ENCODE measurements around the gene S100A16. TPM values are rescaled to one million over a fixed set of nuclear protein-coding genes. Genes with fewer than 3 reads are reported as not detected.

S100A16 gene
- total and polyA plus RNA-seq, 3 donors from 2014 or later, result 126 to 171 (median 158) TPM

GRCh38 chr1:153623101-153623500, 10.2 kb upstream of the S100A16 start:
- no peak overlapping the region for H3K4me3 ChIP-seq
- intact Hi-C loops (cut with DNase I; ENCODE audit: low total_unique reads), result no loop called here
- H3K4me1 ChIP-seq, result peaks cover 21% of the 10 kb centered on the region
- H3K27ac ChIP-seq, result no peak overlapping the region
- H3K9me3 ChIP-seq, result no peaks in the 10 kb centered on the region
- no peaks in the 10 kb centered on the region for H3K27me3 ChIP-seq
- DNase-seq, result no peak
- WGBS, 2 donors, result 74 to 86% methylated on average over 7 of the region's 7 CpGs
- no peaks in the 10 kb centered on the region for H3K36me3 ChIP-seq (ENCODE audit: low read depth, missing control alignments)
- no peak for TF ChIP-seq POLR2A (IDR thresholded peaks at IDR 0.05)
- TF ChIP-seq, protein P1, sequence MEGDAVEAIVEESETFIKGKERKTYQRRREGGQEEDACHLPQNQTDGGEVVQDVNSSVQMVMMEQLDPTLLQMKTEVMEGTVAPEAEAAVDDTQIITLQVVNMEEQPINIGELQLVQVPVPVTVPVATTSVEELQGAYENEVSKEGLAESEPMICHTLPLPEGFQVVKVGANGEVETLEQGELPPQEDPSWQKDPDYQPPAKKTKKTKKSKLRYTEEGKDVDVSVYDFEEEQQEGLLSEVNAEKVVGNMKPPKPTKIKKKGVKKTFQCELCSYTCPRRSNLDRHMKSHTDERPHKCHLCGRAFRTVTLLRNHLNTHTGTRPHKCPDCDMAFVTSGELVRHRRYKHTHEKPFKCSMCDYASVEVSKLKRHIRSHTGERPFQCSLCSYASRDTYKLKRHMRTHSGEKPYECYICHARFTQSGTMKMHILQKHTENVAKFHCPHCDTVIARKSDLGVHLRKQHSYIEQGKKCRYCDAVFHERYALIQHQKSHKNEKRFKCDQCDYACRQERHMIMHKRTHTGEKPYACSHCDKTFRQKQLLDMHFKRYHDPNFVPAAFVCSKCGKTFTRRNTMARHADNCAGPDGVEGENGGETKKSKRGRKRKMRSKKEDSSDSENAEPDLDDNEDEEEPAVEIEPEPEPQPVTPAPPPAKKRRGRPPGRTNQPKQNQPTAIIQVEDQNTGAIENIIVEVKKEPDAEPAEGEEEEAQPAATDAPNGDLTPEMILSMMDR (IDR thresholded peaks at IDR 0.05), result no peak

- H3K9me3 ChIP-seq, result no peaks in the 10 kb centered on the region
- WGBS, 2 donors, result 92 to 96% methylated on average over 4 to 6 of the region's 6 CpGs
Observed at GRCh38 chr1:153619171-153619570, 6.2 kb upstream of the S100A16 start.

DNA sequence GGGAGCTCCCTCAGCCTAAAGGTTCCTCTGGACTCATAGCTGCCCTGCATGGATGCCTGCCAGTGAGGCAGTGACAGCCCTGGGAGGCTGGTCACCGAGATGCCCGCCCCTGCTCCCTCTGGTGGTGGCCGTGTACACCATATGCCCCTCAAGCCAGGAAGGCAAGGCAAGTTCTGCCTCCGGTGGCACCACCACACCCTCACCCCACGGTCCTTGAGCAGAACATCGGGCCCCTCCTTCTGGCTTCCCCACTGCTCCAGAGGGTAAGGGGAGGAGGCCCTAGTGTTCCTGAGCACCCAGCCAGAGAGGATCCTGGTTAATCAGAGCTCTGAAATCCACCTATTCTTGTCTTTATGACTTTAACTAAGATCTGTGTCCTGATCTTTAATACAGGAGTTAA, 4.7 kb upstream of the S100A16 start:
- TF ChIP-seq, protein P1 (IDR thresholded peaks at IDR 0.05), result peak in 1 of 3 experiments; percentile 49
- TF ChIP-seq POLR2A (IDR thresholded peaks at IDR 0.05), result no peak
- intact Hi-C loops (cut with DNase I; ENCODE audit: low total_unique reads), result no loop called here
- peaks cover 6% of the 10 kb centered on the region for H3K4me1 ChIP-seq
- WGBS, 2 donors, result 50 to 90% methylated on average over 2 to 6 of the region's 6 CpGs
- no peak overlapping the region for H3K4me3 ChIP-seq
- no peaks in the 10 kb centered on the region for H3K36me3 ChIP-seq (ENCODE audit: low read depth, missing control alignments)
- no peaks in the 10 kb centered on the region for H3K9me3 ChIP-seq
- H3K27me3 ChIP-seq, result no peaks in the 10 kb centered on the region
- H3K27ac ChIP-seq, result no peak overlapping the region
- DNase-seq, result no peak

More at GRCh38 chr1:153619171-153619570, 6.2 kb upstream of the S100A16 start:
- Histone ChIP-seq H3K4me3 (no peak overlapping the region), H3K4me1 (no peaks in the 10 kb centered on the region), H3K36me3 (ENCODE audit: low read depth, missing control alignments) (no peaks in the 10 kb centered on the region), H3K27me3 (no peaks in the 10 kb centered on the region), H3K27ac (no peak overlapping the region)
- TF ChIP-seq, protein P1 (IDR thresholded peaks at IDR 0.05), result no peak
- no peak for TF ChIP-seq POLR2A (IDR thresholded peaks at IDR 0.05)
- intact Hi-C loops (cut with DNase I; ENCODE audit: low total_unique reads), result no loop called here
- DNase-seq, result no peak

- DNase-seq, result no peak
- Histone ChIP-seq H3K27ac (no peak overlapping the region), H3K4me1 (peaks cover 6% of the 10 kb centered on the region), H3K4me3 (no peak overlapping the region), H3K9me3 (no peaks in the 10 kb centered on the region), H3K27me3 (no peaks in the 10 kb centered on the region), H3K36me3 (ENCODE audit: low read depth, missing control alignments) (no peaks in the 10 kb centered on the region)
- no peak for TF ChIP-seq POLR2A (IDR thresholded peaks at IDR 0.05)
- WGBS, 2 donors, result 76 to 87% methylated on average over 5 of the region's 5 CpGs
- intact Hi-C loops (cut with DNase I; ENCODE audit: low total_unique reads), result no loop called here
Observed at GRCh38 chr1:153616917-153617311, 4.0 kb upstream of the S100A16 start.

DNA sequence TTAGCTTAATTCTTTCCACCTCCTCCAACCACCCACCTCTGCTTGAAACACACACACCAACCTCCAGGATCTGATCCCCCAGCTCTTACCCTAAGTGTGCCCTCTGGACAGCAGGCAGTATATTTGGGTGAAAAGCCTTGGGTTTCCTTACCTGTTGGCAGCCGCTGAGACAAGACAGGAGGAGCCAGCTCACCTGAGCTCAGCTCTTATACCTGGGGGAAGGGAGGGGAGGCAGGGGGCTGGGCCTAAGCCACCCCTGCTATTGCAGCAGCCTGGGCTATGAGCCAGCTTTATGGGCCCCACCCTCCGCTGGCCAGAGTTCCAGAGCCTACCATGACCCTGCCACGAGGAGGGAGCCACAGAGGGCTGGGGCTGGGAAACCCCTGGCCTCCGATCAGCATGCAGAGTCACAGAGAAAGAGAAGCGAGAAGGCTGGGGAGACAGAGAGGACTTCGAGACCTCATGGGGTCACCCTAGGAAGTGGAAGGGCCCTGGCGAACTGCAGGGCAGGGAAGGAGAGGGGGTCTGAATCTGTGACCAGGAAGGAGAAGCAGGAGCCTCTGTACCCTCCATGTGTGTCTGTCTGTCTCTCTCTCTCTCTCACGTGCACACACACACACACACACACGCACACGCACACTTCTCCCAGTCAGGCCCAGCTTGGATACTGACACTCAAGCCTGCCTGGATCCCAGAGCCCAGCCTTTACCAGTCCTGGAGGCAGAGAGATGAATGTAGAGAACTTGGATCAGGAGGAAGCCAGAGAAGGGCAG, 3.4 kb upstream of the S100A16 start, which contains the start of gene S100A14:
Gene S100A14, minus strand, starts transcription at position 182 of the 773 bp plus-strand sequence. CDS start 467 bp downstream, outside the sequence.
- Histone ChIP-seq H3K9me3 (no peaks in the 10 kb centered on the region), H3K4me1 (peaks cover 8% of the 10 kb centered on the region), H3K27ac (no peak within 1 kb of the TSS), H3K27me3 (no peaks in the 10 kb centered on the region), H3K4me3 (no peak within 1 kb of the TSS), H3K36me3 (ENCODE audit: low read depth, missing control alignments) (no peaks in the 10 kb centered on the region)
- DNase-seq, result no peak
- intact Hi-C loops (cut with DNase I; ENCODE audit: low total_unique reads), result no loop called here
- TF ChIP-seq, protein P1 (IDR thresholded peaks at IDR 0.05), result no peak
- TF ChIP-seq POLR2A (IDR thresholded peaks at IDR 0.05), result no peak
- WGBS, 2 donors, result 77 to 92% methylated on average over 8 to 10 of the region's 10 CpGs
